Measurements from ENCODE around the gene SHC3.

- TF ChIP-seq CTCF (conservative IDR thresholded peaks at IDR 0.05; ENCODE audit: low read length) (no peak), EZH2phosphoT487 (IDR thresholded peaks at IDR 0.05; ENCODE audit: borderline replicate concordance, low read depth, low read length) (no peak)
Measured at GRCh38 chr9:89032173-89032572, 146.4 kb downstream of the SHC3 start.
